Germinal center (tissue), 1 donor: Measurements from ENCODE around the gene SFR1.
"Not testable (repeated sequence)": the region's sequence is repeated elsewhere in the genome, so short reads cannot be mapped to it uniquely, and the experiment has no call there.

ENCODE experiments used
- DNase-seq: peaks from one replicate; pipeline ENCODE4 v3.0.0; 2012; ENCODE audit warnings: mixed read lengths, low spot score

SFR1 gene

GRCh38 chr10:104174136-104174535 is 52.2 kb downstream of the SFR1 start:
- not testable (repeated sequence) for DNase-seq
